Fibroblast of villous mesenchyme (primary cell): ENCODE results near the gene GATM. TPM values are rescaled to one million over a fixed set of nuclear protein-coding genes. Genes with fewer than 3 reads are reported as not detected.
A peak's percentile ranks its signal among the peaks of the same experiment; 100 is the strongest.

Experiments used
- DNase-seq: peaks from one replicate; pipeline ENCODE4 v3.0.0-alpha.2; 2010; ENCODE audit warnings: low read depth
- H3K4me3 ChIP-seq: 2 replicates; pipeline ENCODE4 v1.5.1; 2011; ENCODE audit warnings: low read depth, mild to moderate bottlenecking, low read length
- CTCF ChIP-seq: IDR thresholded peaks from 2 replicates; pipeline ENCODE4 v1.5.1; 2012; ENCODE audit warnings: low read depth, mild to moderate bottlenecking, low read length; ENCODE audit not compliant: insufficient read depth
- total RNA-seq: library from RNA; depleted of rRNA; stranded (reverse); fragments of >200 nt; gene quantifications from 2 replicates; pipeline ENCODE4 v1.2.3, GENCODE V29; 2012

Gene GATM
- total RNA-seq, 1 donor, result under 0.01 TPM

GRCh38 chr15:45387380-45388007, 9.2 kb upstream of the GATM start:
- peak; percentile 23 for DNase-seq
- H3K4me3 ChIP-seq, result no peak overlapping the region
- TF ChIP-seq CTCF, result no peak

GRCh38 chr15:45386974-45387373, 8.6 kb upstream of the GATM start:
- DNase-seq, result no peak
- no peak for TF ChIP-seq CTCF
- no peak overlapping the region for H3K4me3 ChIP-seq

GRCh38 chr15:45386420-45386819, 8.1 kb upstream of the GATM start:
- TF ChIP-seq CTCF, result no peak
- no peak overlapping the region for H3K4me3 ChIP-seq
- no peak for DNase-seq

GRCh38 chr15:45385590-45385989, 7.2 kb upstream of the GATM start:
- no peak overlapping the region for H3K4me3 ChIP-seq
- TF ChIP-seq CTCF, result no peak
- DNase-seq, result no peak

- no peak overlapping the region for H3K4me3 ChIP-seq
- no peak for TF ChIP-seq CTCF
- DNase-seq, result no peak
These were observed 6.4 kb upstream of the GATM start for GRCh38 chr15:45384700-45385099.

GRCh38 chr15:45378913-45379262, 544 bp upstream of the GATM start:
- no peak overlapping the region for H3K4me3 ChIP-seq
- no peak for DNase-seq
- no peak for TF ChIP-seq CTCF

- TF ChIP-seq CTCF, result no peak
- no peak for DNase-seq
- peak overlapping the region; percentile 52 for H3K4me3 ChIP-seq
These were observed 665 bp downstream of the GATM start for GRCh38 chr15:45377609-45378148.
